Small intestine (tissue), 7 donors: Measurements from ENCODE around the gene GPR162. TPM values are rescaled to one million over a fixed set of nuclear protein-coding genes. Genes with fewer than 3 reads are reported as not detected.
"Not testable (repeated sequence)": the region's sequence is repeated elsewhere in the genome, so short reads cannot be mapped to it uniquely, and the experiment has no call there.

Experiments
- DNase-seq, 2 donors: peaks; one replicate each; pipeline versions ENCODE4 v3.0.0 to v3.0.0-alpha.2; 2013
- FAIRE-seq: peaks from 2 replicates; lab custom pipeline; 2012; peaks lifted over from hg19 to GRCh38; lab: Jason Lieb, UNC
- H3K27ac ChIP-seq, 3 donors: one replicate each; pipeline ENCODE4 v1.5.1; 2013; ENCODE audit warnings: low read length in 2 of 3, mild to moderate bottlenecking in 2 of 3, control low read depth in 1 of 3, inconsistent platforms in 1 of 3, low read depth in 1 of 3, moderate library complexity in 1 of 3
- H3K27me3 ChIP-seq, 3 donors: one replicate each; pipeline ENCODE4 v1.6.1; 2013; ENCODE audit warnings: low read length in 3 of 3, inconsistent platforms in 1 of 3; ENCODE audit not compliant: control insufficient read depth in 3 of 3, insufficient read depth in 3 of 3
- H3K36me3 ChIP-seq, 3 donors: one replicate each; pipeline ENCODE4 v1.6.1; 2013; ENCODE audit warnings: low read length in 3 of 3, inconsistent platforms in 1 of 3, low read depth in 1 of 3, mild to moderate bottlenecking in 1 of 3, moderate library complexity in 1 of 3; ENCODE audit not compliant: control insufficient read depth in 3 of 3, insufficient read depth in 2 of 3
- H3K4me1 ChIP-seq, 3 donors: one replicate each; pipeline ENCODE4 v1.6.1; 2013; ENCODE audit warnings: low read length in 2 of 3, inconsistent platforms in 1 of 3, low read depth in 1 of 3, mild to moderate bottlenecking in 1 of 3, moderate library complexity in 1 of 3; ENCODE audit not compliant: control insufficient read depth in 3 of 3, insufficient read depth in 2 of 3
- H3K4me3 ChIP-seq, 3 donors: one replicate each; pipeline ENCODE4 v1.5.1; 2013; ENCODE audit warnings: low read length in 3 of 3, control low read depth in 1 of 3, inconsistent platforms in 1 of 3, low read depth in 1 of 3, mild to moderate bottlenecking in 1 of 3, moderate library complexity in 1 of 3
- H3K9me3 ChIP-seq, 2 donors: one replicate each; pipeline ENCODE4 v1.6.1; 2013; ENCODE audit warnings: low read depth in 1 of 2, low read length in 1 of 2; ENCODE audit not compliant: control insufficient read depth in 2 of 2, insufficient read depth in 1 of 2
- WGBS, 3 donors: extraction: QIAGEN DNeasy Blood & Tissue Kit; methylation state at CpG; one replicate each; pipeline ENCODE4 v1.1.7; 2013; 5-methylcytosine and 5-hydroxymethylcytosine counted together
- polyA plus RNA-seq, 4 donors: library from polyadenylated mRNA; stranded (reverse) in 3 of 4; unstranded in 1 of 4; fragments of 200-250 nt in 3 of 4; fragments of 120-200 nt in 1 of 4; gene quantifications; one replicate each; pipeline versions ENCODE4 v1.2.1 to v1.2.3, GENCODE V29; 2013
- donor health status: healthy with polysubstance abuse.
- donor health status: control.
- donor health status: control.
- donor health status: Bipolar disorder and iron deficiency.
- donor health status: healthy.

GPR162 gene
- polyA plus RNA-seq, 4 donors: 1.1 to 6.7 (median 5.1) TPM; not detected in 1

DNA sequence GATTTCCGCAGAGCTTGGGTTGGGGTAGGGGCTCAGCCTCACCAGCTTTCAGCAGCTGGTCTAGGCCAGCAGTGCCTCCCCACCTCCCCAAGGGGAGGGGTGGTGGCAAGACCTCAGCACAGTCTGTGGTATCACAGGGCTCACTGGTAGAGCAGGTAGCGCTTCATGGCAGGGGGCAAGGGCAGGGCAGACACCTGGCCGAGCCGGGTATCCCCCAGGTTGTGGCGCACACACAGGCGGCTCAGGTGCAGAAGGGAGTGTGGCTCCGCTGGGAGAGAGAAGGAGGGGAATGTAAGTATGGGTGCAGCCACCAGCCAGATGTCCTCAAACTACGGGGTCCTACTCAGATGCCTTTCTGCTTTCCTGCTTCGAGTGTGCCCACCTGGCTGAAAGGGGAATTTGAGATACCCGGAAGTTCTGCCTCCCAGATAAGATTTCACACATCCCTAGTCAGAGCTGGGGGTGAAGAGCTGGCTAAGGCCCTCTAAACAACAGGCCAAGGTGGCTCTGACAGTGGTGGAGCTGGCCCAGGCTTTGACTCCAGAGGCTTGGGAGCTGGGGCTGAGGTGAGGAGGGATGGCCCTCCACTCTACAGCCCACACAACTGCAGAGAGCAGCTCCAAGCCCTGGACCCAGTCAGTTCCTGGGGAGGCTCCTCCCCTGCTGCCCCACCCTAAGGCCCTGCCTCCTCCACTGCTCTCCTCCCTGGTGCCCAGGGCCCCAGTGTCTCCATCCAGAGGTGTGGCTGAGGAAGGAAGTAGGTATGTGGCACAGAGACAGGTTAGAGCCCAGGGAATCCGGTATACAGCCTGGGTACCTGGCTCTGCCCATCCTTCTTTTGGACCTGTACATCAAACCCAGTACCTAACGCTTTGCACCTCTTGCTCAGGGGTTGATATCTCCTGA is 49.7 kb downstream of the GPR162 start:
- no peaks in the 10 kb centered on the region for H3K27me3 ChIP-seq
- 46 to 66% (median 62%) methylated on average over 11 to 12 of the region's 12 CpGs for WGBS, 3 donors
- H3K36me3 ChIP-seq: peaks cover 0 to 51% (median 3%) of the 10 kb centered on the region in 3 donors
- H3K9me3 ChIP-seq: no peaks in the 10 kb centered on the region
- FAIRE-seq: no peak
- H3K4me3 ChIP-seq: peak overlapping the region in 2 of 3 donors; percentile 62 to 95
- peak; percentile 78 to 90 for DNase-seq
- peak overlapping the region; percentile 22 to 94 (median 52) for H3K27ac ChIP-seq
- peaks cover 0 to 49% (median 3%) of the 10 kb centered on the region in 3 donors for H3K4me1 ChIP-seq

DNA sequence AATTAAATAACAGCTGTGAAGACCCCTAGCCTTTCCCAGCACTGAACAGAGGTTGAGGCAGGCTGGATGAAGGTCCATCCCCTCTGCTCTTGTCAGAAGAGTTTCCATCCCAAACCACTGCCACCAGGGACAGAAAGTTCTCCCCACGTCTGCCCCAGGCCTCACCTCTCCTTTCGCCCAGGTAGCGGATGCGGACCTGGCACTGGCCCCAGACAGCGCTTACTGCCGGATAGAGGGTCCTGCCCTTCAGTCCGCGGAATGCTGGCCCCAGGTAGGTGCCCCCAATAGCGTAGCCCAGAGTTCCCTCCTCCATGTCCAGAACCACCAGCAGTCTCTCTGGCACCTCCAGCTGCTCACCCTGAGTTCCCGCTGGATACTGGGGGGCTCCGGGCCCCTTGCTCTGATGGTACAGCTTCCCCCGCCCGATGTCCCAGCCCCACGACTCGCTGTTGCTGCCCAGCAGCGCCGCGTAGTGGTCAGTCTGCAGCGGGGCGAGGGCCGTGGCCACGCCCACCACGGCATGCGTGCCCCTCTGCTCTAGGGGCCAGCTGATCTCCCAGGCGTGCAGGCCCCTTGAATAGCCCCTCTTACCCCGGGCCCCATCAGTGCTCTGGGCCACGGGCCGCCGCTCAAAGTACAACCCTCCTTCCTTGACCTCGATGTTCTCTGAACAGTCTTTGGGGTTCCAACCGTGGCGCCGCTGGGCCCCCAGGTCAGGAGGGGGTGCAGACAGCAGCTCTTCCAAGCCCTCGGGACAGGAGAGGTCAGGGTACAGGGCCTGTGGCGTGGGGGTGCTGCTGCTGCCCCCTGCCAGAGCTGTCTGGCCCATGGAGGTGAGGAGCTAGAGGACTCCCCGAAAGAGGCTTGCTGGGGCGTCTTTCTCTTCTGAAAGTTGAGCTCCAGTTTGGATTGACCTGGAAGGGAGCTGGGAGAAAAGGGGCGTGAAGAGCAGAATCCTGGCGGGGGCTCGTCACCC is 50.7 kb downstream of the GPR162 start:
- H3K27me3 ChIP-seq: no peaks in the 10 kb centered on the region
- no peak for FAIRE-seq
- peak overlapping the region; percentile 75 to 94 (median 83) for H3K27ac ChIP-seq
- H3K4me1 ChIP-seq: peaks cover 0 to 44% (median 3%) of the 10 kb centered on the region in 3 donors
- DNase-seq: peak; percentile 79 to 95
- 2% methylated on average over 39 to 40 of the region's 40 CpGs for whole genome bisulfite sequencing, 3 donors
- peak overlapping the region; percentile 57 to 95 (median 62) for H3K4me3 ChIP-seq
- peaks cover 0 to 48% (median 3%) of the 10 kb centered on the region in 3 donors for H3K36me3 ChIP-seq
- no peaks in the 10 kb centered on the region for H3K9me3 ChIP-seq

DNA sequence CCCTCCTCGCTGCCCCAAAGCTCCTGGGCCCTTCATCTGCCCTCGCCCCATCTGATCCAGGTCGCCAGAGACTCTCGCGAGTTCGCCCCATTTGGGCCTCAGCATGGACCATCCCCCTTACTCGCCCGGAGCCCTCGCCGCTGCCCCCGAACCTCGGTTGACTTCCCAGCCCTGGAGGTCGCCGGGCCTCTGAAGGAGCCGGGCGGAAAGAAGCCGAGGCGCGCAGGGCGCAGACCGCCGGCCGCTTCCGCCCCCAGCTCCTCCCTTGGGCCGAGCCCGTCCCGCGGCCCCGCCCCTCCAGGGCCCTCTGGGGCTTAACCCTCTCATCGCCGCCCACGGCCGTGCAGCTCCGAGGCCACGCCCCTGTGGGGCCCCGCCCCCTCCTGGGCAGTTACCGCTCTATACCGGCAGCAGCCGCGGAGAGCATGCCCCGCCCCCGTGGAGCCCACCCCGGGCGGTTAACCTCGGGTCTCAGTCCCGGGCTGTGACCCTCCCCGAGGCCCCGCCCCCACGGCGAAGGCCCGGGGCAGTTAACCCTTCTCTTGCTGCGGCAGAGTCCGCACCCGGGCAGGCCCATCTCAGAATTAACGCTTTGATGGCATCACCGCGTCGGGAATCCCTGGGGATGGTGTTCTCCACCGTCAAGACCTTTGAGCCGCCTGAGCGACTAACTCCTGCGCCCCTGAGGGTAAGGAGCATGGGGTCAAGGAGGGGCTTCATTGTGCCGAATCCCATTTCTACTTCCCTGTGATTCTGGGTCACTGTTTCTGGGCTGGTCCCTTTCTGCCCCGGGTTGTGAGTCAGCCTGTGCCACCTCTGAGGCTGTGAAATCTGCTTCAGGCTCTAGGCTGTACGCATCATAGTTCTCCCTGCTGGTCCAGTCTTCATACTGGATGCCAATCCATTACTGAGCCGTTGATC is 51.7 kb downstream of the GPR162 start, which contains the start of gene SPSB2:
TSS of gene SPSB2 (minus strand) at position 210 of the 921 bp plus-strand sequence. CDS start 402 bp downstream, outside the sequence.
- peak; percentile 96 to 99 for DNase-seq
- WGBS, 3 donors: 0 to 1% (median 1%) methylated on average over 46 to 66 of the region's 66 CpGs

DNA sequence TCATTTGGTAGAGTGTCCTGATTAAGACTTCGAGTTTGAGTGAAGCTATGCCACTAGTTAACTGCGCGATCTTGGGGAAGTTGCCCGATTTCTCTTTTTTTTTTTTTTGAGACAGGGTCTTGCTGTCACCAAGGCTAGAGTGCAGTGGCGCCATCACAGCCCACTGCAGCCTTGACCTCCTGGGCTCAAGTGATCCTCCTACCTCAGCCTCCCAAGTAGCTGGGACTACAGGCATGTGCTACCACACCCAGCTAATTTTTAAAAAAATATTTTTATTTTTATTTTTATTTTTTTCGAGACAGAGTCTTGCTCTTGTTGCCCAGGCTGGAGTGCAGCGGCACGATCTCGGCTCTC is 52.4 kb downstream of the GPR162 start:
- peak overlapping the region in 2 of 3 donors; percentile 83 to 84 for H3K27ac ChIP-seq
- H3K36me3 ChIP-seq: peaks cover 0 to 41% (median 3%) of the 10 kb centered on the region in 3 donors
- H3K9me3 ChIP-seq, FAIRE-seq, DNase-seq, H3K27me3 ChIP-seq: not testable (repeated sequence)
- peaks cover 0 to 34% (median 3%) of the 10 kb centered on the region in 3 donors for H3K4me1 ChIP-seq
- H3K4me3 ChIP-seq: peak overlapping the region in 2 of 3 donors; percentile 62 to 95
- WGBS, 3 donors: 48 to 62% (median 56%) methylated on average over 9 of the region's 9 CpGs

More for the DNA sequence above, 51.7 kb downstream of the GPR162 start, which contains the start of gene SPSB2:
- peaks cover 0 to 41% (median 3%) of the 10 kb centered on the region in 3 donors for H3K4me1 ChIP-seq
- H3K27ac ChIP-seq: peak within 1 kb of the TSS; percentile 75 to 94 (median 83)
- FAIRE-seq: no peak
- peak within 1 kb of the TSS; percentile 59 to 95 (median 62) for H3K4me3 ChIP-seq
- no peaks in the 10 kb centered on the region for H3K9me3 ChIP-seq
- peaks cover 0 to 48% (median 3%) of the 10 kb centered on the region in 3 donors for H3K36me3 ChIP-seq
- H3K27me3 ChIP-seq: no peaks in the 10 kb centered on the region

Other genes starting within 250 kb of the GPR162 start
- 100 to 1,000 TPM in 2 of 4 donors, 10 to 100 TPM in 2; 88.2 to 123 (median 109) TPM for gene CHD4, start 214.4 kb upstream of the GPR162 start, polyA plus RNA-seq
- 10 to 100 TPM in 1 of 4 donors, 1 to 10 TPM in 3; 6.2 to 19.7 (median 8.3) TPM for gene LPAR5, start 185.9 kb upstream of the GPR162 start, polyA plus RNA-seq
- gene ACRBP, start 174.4 kb upstream of the GPR162 start, polyA plus RNA-seq: 1 to 10 TPM; 2.6 to 5.9 (median 3.6) TPM
- 10 to 100 TPM; 29.3 to 61.0 (median 30.5) TPM for gene ING4, start 158.7 kb upstream of the GPR162 start, polyA plus RNA-seq
- 10 to 100 TPM; 26.2 to 82.3 (median 34.6) TPM for gene ZNF384, start 132.4 kb upstream of the GPR162 start, polyA plus RNA-seq
- gene PIANP, start 121.0 kb upstream of the GPR162 start, polyA plus RNA-seq: 1 to 10 TPM in 2 of 4 donors, not detected in 2; 1.7 to 3.4 TPM
- gene COPS7A, start 97.8 kb upstream of the GPR162 start, polyA plus RNA-seq: 10 to 100 TPM; 30.5 to 49.3 (median 36.1) TPM
- 100 to 1,000 TPM; 163 to 233 (median 187) TPM for gene MLF2, start 68.7 kb upstream of the GPR162 start, polyA plus RNA-seq
- 100 to 1,000 TPM in 2 of 4 donors, 10 to 100 TPM in 2; 34.0 to 204 (median 122) TPM for gene PTMS, start 55.5 kb upstream of the GPR162 start, polyA plus RNA-seq
- 1 to 10 TPM in 2 of 4 donors, under 1 TPM in 2; 0.67 to 5.9 (median 1.3) TPM for gene LAG3, start 49.3 kb upstream of the GPR162 start, polyA plus RNA-seq
- 10 to 100 TPM in 1 of 4 donors, 1 to 10 TPM in 2, under 1 TPM in 1; 0.89 to 19.1 (median 6.5) TPM for gene CD4, start 32.3 kb upstream of the GPR162 start, polyA plus RNA-seq
- gene P3H3, start 6.6 kb downstream of the GPR162 start, polyA plus RNA-seq: 10 to 100 TPM in 1 of 4 donors, 1 to 10 TPM in 2, under 1 TPM in 1; 0.89 to 18.3 (median 4.9) TPM
- 1 to 10 TPM in 3 of 4 donors, not detected in 1; 1.0 to 5.5 (median 3.2) TPM for gene GNB3, start 19.1 kb downstream of the GPR162 start, polyA plus RNA-seq
- gene CDCA3, start 29.5 kb downstream of the GPR162 start, polyA plus RNA-seq: 10 to 100 TPM; 30.3 to 99.1 (median 49.0) TPM
- gene USP5, start 30.3 kb downstream of the GPR162 start, polyA plus RNA-seq: 10 to 100 TPM; 31.9 to 54.0 (median 39.2) TPM
- 1,000 to 10,000 TPM in 2 of 4 donors, 100 to 1,000 TPM in 2; 574 to 1,439 (median 1,040) TPM for gene TPI1, start 45.7 kb downstream of the GPR162 start, polyA plus RNA-seq
- 10 to 100 TPM in 3 of 4 donors, 1 to 10 TPM in 1; 9.7 to 22.5 (median 12.7) TPM for gene SPSB2, start 51.5 kb downstream of the GPR162 start, polyA plus RNA-seq
- 1 to 10 TPM; 3.6 to 8.2 (median 4.7) TPM for gene LRRC23, start 83.0 kb downstream of the GPR162 start, polyA plus RNA-seq
- gene ENO2, start 92.8 kb downstream of the GPR162 start, polyA plus RNA-seq: 10 to 100 TPM in 1 of 4 donors, 1 to 10 TPM in 2, under 1 TPM in 1; 0.67 to 19.1 (median 3.1) TPM
- gene ATN1, start 106.1 kb downstream of the GPR162 start, polyA plus RNA-seq: 10 to 100 TPM; 34.0 to 63.3 (median 46.2) TPM
- not detected for gene RNU7-1, start 122.0 kb downstream of the GPR162 start, polyA plus RNA-seq
- 100 to 1,000 TPM; 119 to 379 (median 273) TPM for gene C12orf57, start 122.2 kb downstream of the GPR162 start, polyA plus RNA-seq
- 10 to 100 TPM; 37.4 to 81.1 (median 58.7) TPM for gene PTPN6, start 129.5 kb downstream of the GPR162 start, polyA plus RNA-seq
- gene PHB2, start 148.8 kb downstream of the GPR162 start, polyA plus RNA-seq: 100 to 1,000 TPM; 165 to 311 (median 212) TPM
- 10 to 100 TPM; 12.3 to 39.3 (median 23.2) TPM for gene EMG1, start 149.1 kb downstream of the GPR162 start, polyA plus RNA-seq
- 10 to 100 TPM; 67.8 to 95.9 (median 77.3) TPM for gene LPCAT3, start 196.7 kb downstream of the GPR162 start, polyA plus RNA-seq
- 100 to 1,000 TPM in 1 of 4 donors, 10 to 100 TPM in 2, 1 to 10 TPM in 1; 4.7 to 196 (median 35.0) TPM for gene C1S, start 238.9 kb downstream of the GPR162 start, polyA plus RNA-seq